ENCODE results near the gene LSM7.

Gene LSM7

DNA sequence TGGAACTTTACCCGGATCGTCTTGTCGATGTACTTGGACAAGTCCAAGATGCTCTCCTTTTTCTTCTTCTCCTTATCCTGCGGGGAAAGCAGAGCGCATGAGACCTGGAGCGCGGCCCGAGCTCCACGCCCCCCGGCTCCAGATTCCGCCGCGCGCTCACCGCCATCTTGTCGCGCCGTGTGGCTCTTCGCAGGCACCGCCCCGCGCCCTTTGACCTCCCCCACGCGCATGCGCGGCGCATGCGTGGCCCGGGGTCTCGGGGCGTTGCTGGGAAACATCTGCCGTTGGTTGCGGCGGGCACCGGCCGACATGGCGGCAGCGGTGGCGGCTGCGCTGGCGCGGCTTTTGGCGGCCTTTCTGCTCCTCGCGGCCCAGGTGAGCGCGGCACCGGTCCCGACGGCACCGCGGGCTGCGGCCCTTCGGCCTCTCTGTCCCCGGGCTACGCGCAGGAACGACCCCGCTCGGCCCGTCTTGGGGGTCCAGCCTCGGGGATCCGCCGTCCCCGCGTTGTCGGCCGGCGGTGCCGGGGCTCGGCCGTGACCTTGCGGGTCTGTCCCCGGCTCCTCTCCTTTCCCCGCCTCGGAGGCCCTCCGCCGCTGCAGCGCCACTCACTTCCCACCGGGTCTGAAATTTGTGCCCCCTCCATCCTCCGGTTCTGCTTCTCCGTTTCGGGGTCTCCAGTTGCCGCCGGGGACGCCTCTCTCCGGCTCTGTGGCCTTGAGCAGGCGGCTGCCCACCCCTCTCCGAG is at the start of gene LSM7, which contains the start of gene SPPL2B:
LSM7 (minus strand) TSS at position 186 of the 748 bp plus-strand sequence; CDS start at position 166, 20 bp downstream.
SPPL2B (plus strand) TSS at position 284 of the 748 bp plus-strand sequence; CDS start at position 310, 26 bp downstream.
- peak; percentile 88 for DNase-seq (ENCODE audit: low read depth, low spot score)

DNA sequence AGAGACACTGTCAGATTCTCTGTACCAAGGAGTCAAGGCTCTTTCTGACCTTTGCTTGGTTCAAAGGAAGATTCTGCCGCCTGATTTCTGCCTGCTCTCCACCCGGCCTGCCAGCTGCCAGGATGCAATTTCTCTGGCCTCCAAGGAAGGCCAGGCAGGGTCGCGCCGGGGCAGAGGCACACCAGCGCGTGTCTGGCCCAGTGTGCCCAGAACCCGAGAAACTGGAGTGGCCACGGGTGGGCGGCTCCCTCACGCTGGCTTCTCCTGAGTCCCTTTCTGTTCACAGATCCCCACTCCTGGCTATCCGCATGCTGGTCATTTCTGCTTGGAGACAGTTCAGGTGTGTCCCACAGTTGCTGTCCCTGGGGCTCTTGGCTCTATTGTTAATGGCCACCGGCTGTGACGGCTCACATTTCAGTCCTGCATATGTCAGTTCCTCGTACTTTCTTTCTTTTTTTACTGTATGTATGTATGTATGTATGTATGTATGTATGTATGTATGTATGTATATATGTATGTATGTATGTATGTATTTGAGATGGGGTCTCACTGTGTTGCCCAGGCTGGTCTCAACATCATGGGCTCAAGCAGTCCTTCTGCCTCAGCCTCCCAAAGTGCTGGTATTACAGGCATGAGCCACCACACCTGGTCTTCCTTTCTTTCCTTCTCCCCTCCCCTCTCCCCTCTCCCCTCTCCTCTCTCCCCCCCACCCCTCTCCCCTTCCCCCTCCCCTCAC is 48.6 kb upstream of the LSM7 start:
- DNase-seq (ENCODE audit: low read depth, low spot score) = no peak

DNA sequence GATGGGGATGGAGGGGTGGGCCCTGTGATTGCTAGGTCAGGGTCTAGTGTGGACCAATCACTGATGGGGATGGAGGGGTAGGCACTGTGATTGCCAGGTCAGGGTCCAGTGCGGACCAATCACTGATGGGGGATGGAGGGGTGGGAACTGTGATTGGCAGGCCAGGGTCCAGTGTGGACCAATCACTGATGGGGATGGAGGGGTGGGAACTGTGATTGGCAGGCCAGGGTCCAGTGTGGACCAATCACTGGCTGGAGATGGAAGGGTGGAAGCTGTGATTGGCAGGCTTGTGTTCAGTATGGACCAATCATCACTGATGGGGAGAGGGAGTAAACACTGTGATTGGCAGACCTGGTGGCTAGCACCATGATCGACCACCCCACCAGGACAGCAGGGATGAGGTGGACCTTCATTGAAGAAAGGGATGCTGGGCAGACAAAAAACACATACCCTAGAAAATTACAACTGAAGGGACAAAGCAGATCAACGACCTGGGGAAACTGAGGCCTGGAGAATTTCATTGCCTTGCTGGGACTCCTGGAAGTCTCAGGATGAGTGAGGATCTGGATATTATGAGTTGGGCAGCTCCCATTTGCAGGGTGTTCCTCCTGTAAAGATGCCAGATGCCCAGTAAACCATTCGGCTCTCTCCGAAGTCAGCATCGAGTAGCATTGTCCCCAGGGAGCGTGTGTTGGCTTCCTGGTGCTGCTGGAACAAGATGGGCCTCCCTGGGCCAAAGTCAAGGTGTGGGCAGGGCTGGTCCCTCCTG is 47.2 kb upstream of the LSM7 start:
- no peak for DNase-seq (ENCODE audit: low read depth, low spot score)

DNA sequence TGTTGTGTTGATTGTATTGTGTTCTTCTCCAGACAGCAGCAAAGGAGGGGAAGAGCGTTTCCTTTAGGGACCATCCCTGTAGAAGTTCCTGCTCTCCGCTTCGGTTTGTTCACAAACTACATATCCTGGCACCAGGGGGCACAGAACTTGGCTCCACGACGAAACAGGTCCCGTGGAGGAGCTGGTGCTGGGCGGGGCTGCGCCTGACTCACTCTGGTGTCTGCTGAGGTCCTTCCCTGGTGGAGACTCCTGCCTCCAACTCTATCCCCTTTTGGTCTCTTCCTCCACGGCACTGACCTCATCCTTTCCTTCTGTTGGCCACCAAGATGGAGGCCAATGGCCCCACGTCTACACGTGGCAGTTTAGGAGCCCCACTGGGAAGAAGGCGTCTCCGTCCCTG is 46.4 kb upstream of the LSM7 start:
- DNase-seq (ENCODE audit: low read depth, low spot score) = no peak

DNA sequence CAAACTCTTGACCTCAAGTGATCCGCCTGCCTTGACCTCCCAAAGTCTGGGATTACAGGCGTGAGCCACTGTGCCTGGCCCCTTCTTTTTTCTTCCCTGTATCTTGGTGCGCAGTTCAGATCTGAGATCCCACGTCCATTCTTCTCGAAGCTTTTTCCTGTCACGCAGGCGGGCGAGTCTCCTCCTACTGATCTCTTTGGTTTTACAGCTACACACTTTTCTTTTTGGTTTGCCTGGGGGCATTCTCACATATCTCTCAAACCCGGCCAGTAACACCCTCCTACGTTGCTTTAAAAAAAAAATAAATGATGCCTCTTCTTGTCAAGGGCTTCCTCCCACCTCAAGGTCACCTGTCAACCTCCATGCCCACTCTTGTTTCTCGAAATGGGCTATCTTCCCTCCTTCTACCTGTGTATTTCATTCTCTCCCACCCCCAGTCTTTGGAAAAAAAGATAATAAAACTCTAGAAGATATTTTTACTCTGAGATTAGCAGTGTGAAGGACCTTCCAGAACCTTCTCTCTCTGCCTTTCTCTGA is 43.8 kb upstream of the LSM7 start:
- DNase-seq (ENCODE audit: low read depth, low spot score) = no peak

DNA sequence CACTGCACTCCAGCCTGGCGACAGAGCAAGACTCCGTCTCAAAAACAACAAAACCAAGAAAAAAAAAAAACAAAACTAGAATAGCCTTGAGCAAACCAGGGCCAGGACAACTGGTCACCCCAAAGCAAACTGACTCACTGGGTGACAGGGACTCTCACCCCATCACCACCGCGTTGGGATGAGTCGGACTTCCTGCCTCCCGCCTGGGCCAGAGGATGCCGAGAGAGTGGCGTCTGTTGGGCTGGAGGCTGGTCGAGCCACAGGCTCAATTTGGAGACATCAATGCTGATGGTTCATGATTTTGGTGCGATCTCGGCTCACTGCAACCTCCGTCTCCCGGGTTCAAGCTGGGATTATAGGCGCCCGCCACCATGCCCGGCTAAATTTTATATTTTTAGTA is 43.3 kb upstream of the LSM7 start:
- DNase-seq (ENCODE audit: low read depth, low spot score) = no peak

DNA sequence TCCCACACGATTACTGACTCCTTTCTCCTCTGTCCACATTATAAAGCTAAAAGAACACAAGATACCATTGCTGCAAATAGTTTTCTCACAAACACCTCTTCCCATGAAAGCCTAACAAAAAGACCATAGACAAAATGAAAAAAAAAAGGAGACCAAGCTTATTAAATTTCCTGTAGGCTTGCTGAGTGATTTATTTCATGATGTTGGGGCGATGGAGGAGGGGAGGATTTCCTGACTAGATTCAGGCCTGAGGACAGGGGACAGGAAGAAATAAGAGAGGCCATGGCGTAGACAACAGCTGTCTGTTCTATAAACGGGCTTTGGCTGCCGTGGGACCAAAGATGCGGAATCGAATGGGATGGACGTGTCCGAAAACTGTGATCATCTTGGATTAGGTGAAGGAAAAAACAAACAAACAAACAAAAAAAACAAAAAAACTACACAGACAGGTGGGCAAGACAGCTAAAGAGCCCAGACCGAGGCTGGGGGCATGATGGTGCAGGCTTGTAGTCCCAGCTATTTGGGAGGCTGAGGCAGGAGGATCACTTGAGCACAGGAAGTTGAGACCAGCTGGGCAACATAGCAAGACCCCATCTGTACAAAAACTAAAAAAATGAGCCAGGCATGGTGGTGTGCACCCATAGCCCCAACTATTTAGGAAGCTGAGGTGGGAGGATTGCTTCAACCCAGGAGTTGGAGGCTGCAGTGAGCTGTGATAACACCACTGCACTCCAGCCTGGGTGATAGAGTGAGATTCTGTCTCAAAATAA is 37.0 kb upstream of the LSM7 start:
- no peak for DNase-seq (ENCODE audit: low read depth, low spot score)

DNA sequence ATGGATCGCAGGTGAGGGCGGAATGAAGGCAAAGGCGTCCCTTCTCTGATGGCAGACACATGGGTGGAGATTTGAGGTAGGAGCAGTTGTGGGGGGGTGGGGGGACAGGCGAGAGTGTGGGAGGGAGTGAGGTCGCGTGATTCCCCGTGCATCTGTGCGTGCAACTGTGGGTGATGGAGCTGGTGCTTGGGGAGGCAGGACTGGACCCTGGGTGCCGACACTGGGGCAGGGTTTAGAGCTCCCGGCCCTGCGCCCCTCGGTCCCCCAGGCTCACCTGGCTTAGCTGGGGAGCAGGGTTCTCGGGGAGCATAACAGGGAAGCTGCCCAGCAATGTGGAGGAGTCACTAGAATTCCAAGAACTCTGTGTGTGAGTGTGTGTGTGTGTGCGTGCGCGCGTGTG is 35.0 kb upstream of the LSM7 start:
- no peak for DNase-seq (ENCODE audit: low read depth, low spot score)

DNA sequence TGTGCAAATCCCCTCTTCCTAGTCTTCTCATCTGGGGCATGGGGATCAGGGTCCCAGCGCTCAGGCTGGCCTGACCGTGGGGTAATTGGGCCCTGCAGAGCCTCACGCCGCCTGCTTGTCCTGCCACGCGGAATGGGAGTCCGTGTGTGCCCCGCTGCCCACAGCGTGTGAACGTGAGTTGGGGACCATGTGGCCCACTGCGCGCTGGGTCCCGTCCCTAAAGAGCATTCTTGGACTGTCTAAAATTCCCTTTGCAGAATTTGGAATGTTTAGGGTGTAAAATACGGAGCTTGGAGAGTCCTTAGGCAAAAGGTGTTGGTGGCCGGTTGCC is 34.5 kb upstream of the LSM7 start:
- no peak for DNase-seq (ENCODE audit: low read depth, low spot score)

DNA sequence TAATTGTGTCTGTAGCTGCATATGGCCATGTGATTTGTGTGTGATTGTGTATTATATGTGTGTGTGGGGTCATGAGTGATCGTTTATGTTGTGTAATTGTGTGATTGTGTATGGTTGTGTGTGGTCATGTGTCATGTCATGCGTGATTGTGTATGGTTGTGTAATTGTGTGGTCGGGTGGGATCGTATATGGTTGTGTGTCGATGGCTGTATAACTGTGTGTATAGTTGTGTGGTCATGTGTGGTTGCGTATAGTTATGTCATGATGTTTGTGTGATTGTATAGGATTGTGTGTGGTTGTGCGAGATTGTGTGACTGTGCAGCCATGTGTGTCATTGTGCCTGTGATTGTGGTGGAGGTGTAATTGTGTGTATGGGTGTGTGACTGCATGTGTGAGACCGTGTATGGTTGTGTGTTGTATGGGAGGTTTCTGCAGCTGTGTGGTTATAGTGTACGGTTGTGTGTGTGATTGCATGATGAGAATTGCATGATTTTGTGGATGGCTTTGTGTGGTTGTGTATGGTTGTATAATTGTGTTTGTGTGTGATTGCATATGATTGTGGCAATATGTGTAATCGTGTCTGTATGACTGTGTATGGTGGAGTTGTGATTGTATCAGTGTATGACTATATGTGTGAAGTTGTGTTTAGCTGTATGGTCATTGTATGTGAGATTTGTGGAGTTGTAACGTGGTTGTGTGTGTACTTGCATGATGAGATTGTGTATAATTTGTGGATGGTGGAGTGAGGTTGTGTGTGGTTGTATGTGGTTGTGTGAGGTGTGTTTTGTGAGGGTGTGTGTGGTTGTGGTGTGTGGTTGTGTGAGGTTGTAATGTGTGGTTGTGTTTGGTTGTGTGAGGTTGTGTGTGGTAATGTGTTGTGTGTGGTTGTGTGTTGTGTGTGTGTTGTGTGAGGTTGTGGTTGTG is 33.9 kb upstream of the LSM7 start:
- DNase-seq (ENCODE audit: low read depth, low spot score) = no peak

DNA sequence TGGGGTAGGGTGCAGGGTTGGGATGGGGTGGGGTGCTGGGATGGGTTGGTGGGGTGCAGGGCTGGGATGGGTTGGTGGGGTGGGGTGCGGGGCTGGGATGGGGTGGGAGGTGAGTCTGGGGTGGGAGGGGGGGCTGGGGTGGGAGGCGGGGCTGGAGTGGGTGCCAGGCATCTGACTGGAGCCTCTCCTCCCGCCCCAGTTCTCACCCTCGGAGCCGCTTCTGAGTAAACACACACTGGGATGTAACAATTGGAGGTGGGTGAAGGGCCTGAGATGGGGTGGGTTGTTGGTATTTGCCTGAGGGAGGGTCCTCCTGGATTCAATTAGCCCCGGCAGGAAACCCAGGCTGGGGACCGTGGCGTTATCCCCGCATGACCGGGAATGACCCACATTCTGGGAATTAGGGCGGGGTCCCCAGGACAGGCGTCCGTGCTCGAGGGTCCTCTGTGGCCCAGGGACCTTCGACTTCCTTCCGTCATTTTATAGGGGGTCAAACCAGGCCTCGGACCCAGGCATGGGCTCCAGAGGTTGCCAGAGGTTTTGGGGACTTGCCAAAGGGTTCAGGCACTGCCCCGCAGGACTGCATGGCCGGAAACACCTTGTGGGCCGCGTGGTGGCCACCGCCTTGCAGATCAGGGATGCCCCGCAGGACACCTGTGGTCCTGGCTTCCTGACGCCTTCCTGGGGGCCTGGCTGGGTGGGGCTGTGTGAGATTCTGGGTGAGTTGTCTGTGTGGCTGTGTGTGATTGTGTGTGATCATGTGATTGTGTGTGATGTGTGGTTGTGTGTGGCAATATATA is 33.1 kb upstream of the LSM7 start:
- no peak for DNase-seq (ENCODE audit: low read depth, low spot score)

DNA sequence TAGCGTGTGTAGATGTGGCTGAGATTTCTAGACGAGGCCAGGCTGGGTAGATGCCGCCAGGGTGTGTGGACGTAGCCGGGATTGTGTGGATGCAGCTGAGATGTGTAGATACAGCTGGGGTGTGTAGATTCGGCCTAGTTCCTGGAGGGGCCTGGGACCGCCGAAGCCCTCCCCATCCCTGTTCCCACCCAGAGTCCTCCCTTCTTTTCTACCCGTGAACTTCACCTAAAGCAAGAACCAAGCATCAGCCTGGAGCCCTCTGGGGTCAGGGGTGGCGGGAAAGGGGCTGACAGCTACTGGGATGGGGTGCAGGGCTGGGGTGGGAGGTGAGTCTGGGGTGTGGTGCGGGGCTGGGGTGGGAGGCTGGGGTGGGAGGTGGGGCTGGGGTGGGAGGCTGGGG is 32.4 kb upstream of the LSM7 start:
- no peak for DNase-seq (ENCODE audit: low read depth, low spot score)

DNA sequence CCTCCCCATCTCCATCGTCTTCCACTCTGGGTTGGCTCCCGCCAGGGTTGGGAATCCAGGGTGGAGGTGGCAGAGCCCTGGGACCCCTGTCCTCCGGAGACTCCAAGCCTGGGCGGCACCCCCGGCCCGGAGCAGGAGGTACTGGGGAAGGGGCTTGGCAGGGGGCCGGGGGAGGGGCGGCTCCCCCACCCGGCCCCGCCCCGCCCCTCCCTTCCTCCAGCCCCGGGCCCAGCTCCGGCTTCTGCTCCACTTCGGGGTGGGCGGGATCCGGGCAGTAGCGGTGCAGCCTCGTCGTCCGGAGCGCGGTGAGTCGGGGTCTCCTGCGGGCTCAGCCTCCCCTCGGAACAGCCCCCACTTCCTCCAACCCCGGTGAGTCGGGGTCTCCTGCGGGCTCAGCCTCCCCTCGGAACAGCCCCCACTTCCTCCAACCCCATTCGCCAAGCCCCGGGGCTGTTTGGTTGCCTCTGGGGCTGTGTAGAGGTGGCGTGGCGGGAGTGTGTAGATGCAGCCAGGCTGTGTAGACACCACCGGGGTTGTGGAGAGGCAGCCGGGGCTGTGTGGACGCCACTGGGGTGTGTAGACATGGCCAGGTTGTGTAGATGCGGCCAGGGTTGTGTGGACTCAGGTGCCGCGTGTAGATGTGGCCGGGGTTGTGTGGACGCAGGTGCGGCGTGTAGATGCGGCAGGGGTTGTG is 31.8 kb upstream of the LSM7 start, which contains the start of gene TMPRSS9:
TMPRSS9 (plus strand) TSS at position 274 of the 694 bp plus-strand sequence. CDS start 29,521 bp downstream, outside the sequence.
- no peak for DNase-seq (ENCODE audit: low read depth, low spot score)

DNA sequence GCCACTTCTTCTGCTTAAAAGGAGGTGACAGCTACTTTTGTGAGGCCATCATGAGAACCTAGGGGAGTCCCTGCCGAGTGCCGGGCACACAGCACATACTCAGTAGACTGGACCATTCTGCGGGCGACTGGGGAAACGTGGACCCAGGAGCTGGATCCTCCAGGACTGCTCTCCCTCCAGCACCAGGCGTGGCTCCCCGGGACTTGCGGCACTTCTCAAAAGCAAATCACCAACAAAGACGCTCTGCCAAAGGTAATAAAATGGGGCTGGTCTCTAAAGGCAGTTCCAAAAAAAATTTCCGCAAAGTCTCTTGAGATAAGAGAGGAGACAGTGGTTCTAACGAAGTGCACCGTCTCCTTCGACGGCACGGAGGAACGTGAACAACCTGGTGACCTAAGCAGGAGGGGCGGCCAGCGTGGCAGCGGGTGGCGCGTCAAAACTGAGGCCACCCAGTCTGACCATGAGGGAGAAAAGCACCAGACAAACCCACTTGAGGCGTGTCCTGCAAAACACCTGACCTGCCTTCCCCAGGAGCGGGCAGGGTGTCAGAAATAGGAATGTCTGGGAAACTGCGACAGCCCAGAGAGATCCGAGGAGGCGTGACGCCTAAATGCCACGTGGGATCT is 30.3 kb upstream of the LSM7 start:
- no peak for DNase-seq (ENCODE audit: low read depth, low spot score)

DNA sequence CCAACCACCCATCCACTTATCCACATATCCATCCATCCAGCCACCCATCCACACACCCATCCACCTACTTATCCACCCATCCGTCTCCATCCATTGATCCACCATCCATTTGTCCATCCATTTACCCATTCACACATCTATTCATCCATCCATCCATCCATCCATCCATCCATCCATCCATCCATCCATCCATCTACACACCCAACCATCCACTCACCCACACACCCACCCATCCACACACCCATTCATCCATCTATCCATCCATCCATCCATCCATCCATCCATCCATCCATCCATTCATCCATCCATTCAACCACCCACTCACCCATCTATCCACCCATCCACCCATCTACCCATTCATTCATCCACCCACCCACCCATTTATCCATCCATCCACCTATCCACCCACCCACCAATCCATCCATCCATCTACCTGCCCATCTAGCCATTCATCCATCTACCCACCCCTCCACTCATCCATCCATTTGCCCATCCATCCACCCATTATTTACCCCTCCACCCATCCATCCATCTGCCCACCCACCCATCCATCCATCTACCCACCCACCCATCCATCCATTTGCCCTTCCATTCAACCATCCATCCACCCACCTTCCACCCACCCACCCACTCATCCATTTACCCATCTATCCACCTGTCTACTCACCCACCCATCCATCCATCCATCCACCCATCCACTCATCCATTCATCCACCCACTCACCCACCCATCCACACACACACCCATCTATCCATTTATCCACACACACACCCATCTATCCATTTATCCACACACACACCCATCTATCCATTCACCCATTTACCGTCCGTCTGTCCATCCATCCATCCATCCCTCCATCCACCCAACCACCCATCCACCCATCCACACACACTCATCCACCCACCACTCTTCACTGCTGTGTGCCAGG is 29.2 kb upstream of the LSM7 start:
- no peak for DNase-seq (ENCODE audit: low read depth, low spot score)

DNA sequence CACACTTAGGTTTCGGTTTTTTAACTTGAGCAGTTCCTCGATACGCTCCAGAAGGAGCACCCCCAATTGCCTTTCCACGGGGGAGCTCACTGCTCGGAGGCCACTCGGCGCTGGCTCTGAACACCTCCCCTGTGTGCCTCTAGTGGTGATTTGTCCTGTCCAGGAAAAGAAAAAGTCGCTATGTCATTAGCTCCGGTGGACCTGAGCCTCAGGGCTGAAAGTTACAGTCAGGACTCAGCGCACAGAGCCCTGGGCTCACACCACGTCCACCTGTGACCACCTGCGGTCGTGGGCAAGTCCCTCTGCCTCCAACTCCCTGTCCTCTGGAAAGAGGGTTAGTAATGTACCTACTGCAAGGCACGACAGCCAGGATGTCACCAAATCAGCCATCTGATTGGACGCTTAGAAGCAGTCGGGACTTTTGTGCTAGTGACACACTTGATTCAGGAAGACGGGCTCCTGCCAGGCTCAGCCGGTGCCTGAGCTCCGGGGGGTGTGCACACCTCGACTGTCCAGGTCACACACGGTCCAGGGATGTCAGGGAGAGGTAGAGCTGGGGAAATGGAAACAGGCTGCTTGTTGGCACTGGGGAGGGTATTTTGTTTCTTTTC is 27.8 kb upstream of the LSM7 start:
- no peak for DNase-seq (ENCODE audit: low read depth, low spot score)

Measured in ELF-1 (cell line).